Stimulated activated CD8-positive, alpha-beta memory T cell treated with anti-CD3 and anti-CD28 coated beads, Interleukin-12 subunit alpha, Interleukin-12 subunit beta, amount 100 ng/mL, for 1 hour (primary cell): ENCODE measurements around the gene VRK3.

Source experiments
- DNase-seq: peaks from one replicate; pipeline ENCODE4 v3.0.0-alpha.2; 2020; ENCODE audit warnings: low read depth

VRK3 gene

DNA sequence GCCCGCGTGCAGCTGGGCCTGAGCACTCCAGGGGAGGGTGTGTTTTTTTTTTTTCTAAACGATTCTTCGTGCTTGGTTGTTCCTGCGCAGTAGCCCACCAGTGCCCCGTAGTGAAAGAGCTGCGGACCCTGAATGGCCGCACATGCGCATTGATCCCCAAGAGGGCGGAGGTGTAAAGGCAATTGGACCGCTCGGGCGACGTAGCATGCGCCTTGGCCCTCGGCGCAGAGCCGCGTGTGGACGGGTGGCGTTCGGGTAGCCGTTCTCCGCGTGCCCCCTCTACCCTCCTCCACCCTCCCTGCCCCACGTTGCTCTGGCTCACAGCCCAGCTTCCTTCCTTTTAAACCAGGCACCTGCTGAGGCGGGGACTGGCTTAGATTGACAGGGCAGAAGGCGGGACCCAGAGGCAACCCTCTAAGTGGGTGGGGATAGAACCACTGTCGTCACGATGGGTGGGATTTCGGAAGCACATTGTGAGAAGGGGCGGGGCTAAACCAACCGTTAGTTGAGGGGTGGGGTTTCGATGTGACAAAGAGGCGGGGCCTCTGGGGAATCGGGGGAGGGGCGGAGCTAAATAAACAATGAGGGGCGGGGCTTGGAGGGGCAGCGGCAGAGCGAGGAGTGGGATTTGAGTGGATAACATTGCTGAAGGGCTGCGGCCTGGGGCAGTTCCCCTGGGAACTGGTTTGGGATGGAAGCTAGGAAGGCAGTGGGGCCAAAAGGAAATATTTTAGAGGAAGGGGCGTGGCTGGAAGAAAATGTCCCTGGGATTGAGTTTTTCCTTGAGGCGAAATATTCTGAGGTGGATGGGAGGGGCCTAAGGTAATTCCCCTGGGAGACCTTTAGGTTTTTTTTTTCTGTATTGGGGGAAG is 95.3 kb downstream of the VRK3 start:
- DNase-seq = peak; percentile 85

- DNase-seq = peak; percentile 92
These were observed 96.0 kb downstream of the VRK3 start, which contains the start of the genes ATF5 and NUP62 for GRCh38 chr19:49929121-49929610. Gene ATF5, plus strand, starts transcription at chr19:49929205. Its CDS starts 1,646 bp downstream, at chr19:49930851. Gene NUP62, minus strand, starts transcription at chr19:49929504. Its CDS starts 19,697 bp downstream, at chr19:49909807.

DNA sequence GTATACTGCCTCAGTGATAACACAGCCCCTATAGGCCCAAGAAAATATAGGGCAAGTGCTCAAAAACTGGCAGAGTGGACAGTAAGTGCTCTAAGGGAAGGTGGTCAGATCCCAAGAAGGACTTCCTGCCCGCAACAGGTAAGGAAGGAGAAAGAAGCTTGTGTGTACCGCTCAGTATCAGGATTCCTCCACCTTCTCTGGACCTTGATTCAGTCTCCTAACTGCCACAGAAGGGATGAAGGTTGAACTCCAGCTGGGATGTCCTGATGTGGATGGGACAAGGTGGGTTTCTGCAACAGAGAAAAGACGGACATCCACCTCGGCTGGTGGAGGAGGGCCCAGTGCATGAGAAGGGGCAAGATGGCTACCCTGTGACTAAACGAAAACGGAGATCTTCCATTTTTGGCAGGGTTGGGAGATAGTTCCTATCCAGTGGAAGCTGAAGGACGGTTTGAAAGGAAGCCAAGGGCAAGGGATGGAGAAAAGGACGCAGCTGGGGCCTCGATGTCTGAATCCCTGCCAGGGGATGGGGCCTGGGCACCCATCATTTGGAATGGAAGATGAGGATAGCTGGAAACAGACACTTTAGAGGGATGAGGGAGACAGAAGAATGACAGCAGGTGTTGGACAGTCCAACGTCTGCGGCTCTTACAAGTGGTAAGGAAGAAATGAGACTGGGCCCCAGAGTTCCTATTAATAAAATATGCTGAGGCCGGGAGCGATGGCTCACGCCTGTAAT is 97.5 kb downstream of the VRK3 start:
- DNase-seq = no peak

- no peak for DNase-seq
These were observed 98.7 kb downstream of the VRK3 start for GRCh38 chr19:49926515-49926914.
